Esophagus muscularis mucosa (tissue), 4 donors: Measurements from ENCODE around the gene PTPRB. TPM values are rescaled to one million over a fixed set of nuclear protein-coding genes. Genes with fewer than 3 reads are reported as not detected.

Source experiments
- DNase-seq: peaks from one replicate; pipeline ENCODE4 v3.0.0-alpha.2; 2017; ENCODE audit errors: extremely low spot score
- H3K27ac ChIP-seq, 4 donors: fragments of 200-600 bp; sonication (generic); replicated peaks in 1 of 4; 1 replicate in 3 of 4; 2 replicates in 1 of 4; pipeline ENCODE4 v1.5.1; 2016 to 2019; ENCODE audit warnings: mild to moderate bottlenecking in 1 of 4
- H3K27me3 ChIP-seq, 4 donors: fragments of 200-600 bp; sonication (generic); one replicate each; pipeline versions ENCODE4 v1.5.1 to v1.6.0; 2016 to 2019
- H3K36me3 ChIP-seq, 4 donors: fragments of 200-600 bp; sonication (generic); one replicate each; pipeline ENCODE4 v1.5.1; 2016 to 2019
- H3K4me1 ChIP-seq, 4 donors: fragments of 200-600 bp; sonication (generic); one replicate each; pipeline ENCODE4 v1.5.1; 2016 to 2019
- H3K4me3 ChIP-seq, 4 donors: fragments of 200-600 bp; sonication (generic); 1 replicate in 2 of 4; 2 replicates in 2 of 4; pipeline ENCODE4 v1.5.1; 2016 to 2019; ENCODE audit warnings: mild to moderate bottlenecking in 4 of 4, moderate library complexity in 1 of 4
- H3K9me3 ChIP-seq, 4 donors: fragments of 200-600 bp; sonication (generic); 1 replicate in 3 of 4; 2 replicates in 1 of 4; pipeline ENCODE4 v1.5.1; 2016 to 2019
- CTCF ChIP-seq, 3 experiments: fragments of 200-600 bp in 2 of 3; fragments of 450-650 bp in 1 of 3; sonication (generic) in 2 of 3; IDR thresholded peaks; one replicate each; pipeline ENCODE4 v1.5.1; 2017 to 2019; ENCODE audit warnings: antibody characterized with exemption in 3 of 3, mild to moderate bottlenecking in 2 of 3, moderate library complexity in 1 of 3
- EP300 ChIP-seq: sonication (generic); formaldehyde crosslinking; IDR thresholded peaks from one replicate; pipeline ENCODE4 v1.6.1; 2017; ENCODE audit warnings: antibody characterized with exemption
- POLR2A ChIP-seq: fragments of 450-650 bp; IDR thresholded peaks from one replicate; pipeline ENCODE4 v1.6.1; 2017; ENCODE audit warnings: antibody characterized with exemption, moderate library complexity, mild to moderate bottlenecking, low read depth
- POLR2AphosphoS5 ChIP-seq, 2 donors: sonication (generic); formaldehyde crosslinking; IDR thresholded peaks; one replicate each; pipeline ENCODE4 v1.6.1; 2017; ENCODE audit warnings: antibody characterized with exemption in 2 of 2
- whole genome bisulfite sequencing: methylation state at CpG from one replicate; pipeline ENCODE4 v1.1.5; 2018; 5-methylcytosine and 5-hydroxymethylcytosine counted together
- intact Hi-C: fragments of 100-400 bp; cut with DNase I; formaldehyde crosslinking; loops from one replicate; pipeline ENCODE4 v1.15.1; 2023
- total RNA-seq, 4 donors: library from RNA; depleted of rRNA; stranded (reverse); fragments of >200 nt; gene quantifications; one replicate each; pipeline versions ENCODE4 v1.1.0 to v1.2.1, GENCODE V29; 2016

Gene PTPRB
- total RNA-seq, 4 donors from 2014 or later, result 22.0 to 41.9 (median 30.4) TPM

DNA sequence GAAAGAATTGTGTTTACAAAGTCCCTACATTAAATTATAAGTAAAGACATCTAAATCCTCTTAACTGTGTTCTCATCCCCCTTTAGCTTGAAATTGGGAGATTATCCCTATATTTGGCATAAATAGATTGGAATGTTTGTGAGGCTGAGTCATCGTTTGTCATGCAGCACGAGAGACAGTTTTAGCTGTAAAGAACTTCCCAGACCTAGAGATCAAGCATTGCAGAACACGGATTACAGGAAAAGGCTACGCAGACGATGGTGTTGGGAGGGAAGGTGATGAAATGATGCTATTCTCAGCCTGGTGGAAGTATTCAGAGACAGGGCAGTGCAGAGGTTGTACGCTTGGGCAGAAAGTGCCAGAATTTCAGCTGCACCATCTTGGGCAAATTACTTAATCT, 93.8 kb downstream of the PTPRB start:
- peak; percentile 2 for TF ChIP-seq EP300
- TF ChIP-seq POLR2AphosphoS5 (IDR thresholded peaks at IDR 0.05), result peak; percentile 34 to 35
- no peak for TF ChIP-seq CTCF (IDR thresholded peaks at IDR 0.05)
- TF ChIP-seq POLR2A, result no peak
- no peak for DNase-seq
- Histone ChIP-seq H3K27me3 (no peaks in the 10 kb centered on the region), H3K4me1 (peaks cover 0 to 12% (median 0%) of the 10 kb centered on the region in 4 donors), H3K27ac (peak overlapping the region in 1 of 4 donors; percentile 1), H3K4me3 (no peak overlapping the region), H3K9me3 (no peaks in the 10 kb centered on the region), H3K36me3 (peaks cover 0 to 38% (median 0%) of the 10 kb centered on the region in 4 donors)
- intact Hi-C loops, result no loop called here
- 48% methylated on average over 6 of the region's 6 CpGs for WGBS

DNA sequence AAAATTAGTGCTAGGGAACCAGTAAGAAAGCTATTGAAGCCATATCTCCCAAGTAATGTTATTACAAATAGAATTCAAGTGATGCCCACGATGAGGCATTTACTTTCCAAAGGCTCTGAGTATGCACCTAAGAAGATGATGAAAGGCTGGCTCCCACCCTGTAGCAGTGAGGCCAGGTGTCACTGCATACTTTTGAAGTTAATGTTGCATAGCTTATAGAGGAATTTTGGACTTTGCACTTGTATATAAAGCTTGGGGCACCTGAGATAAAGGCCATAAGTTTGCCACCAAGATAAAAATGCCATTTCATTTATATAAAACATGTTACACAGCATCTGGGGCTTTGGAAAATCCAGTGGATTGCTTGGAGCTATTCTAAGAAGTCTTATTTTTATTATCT, 96.2 kb downstream of the PTPRB start:
- Histone ChIP-seq H3K27ac (no peak overlapping the region), H3K9me3 (no peaks in the 10 kb centered on the region), H3K27me3 (no peaks in the 10 kb centered on the region), H3K4me3 (no peak overlapping the region), H3K36me3 (peaks cover 0 to 60% (median 0%) of the 10 kb centered on the region in 4 donors), H3K4me1 (peaks cover 0 to 18% (median 5%) of the 10 kb centered on the region in 4 donors)
- DNase-seq, result no peak
- TF ChIP-seq EP300 (no peak), CTCF (IDR thresholded peaks at IDR 0.05) (no peak), POLR2A (no peak), POLR2AphosphoS5 (IDR thresholded peaks at IDR 0.05) (no peak)
- WGBS, result 67% methylated on average over 1 of the region's 1 CpG
- intact Hi-C loops, result no loop called here

- H3K27ac ChIP-seq, result peak overlapping the region; percentile 43 to 76 (median 59)
Measured at GRCh38 chr12:70536650-70537049, 100.6 kb downstream of the PTPRB start.

DNA sequence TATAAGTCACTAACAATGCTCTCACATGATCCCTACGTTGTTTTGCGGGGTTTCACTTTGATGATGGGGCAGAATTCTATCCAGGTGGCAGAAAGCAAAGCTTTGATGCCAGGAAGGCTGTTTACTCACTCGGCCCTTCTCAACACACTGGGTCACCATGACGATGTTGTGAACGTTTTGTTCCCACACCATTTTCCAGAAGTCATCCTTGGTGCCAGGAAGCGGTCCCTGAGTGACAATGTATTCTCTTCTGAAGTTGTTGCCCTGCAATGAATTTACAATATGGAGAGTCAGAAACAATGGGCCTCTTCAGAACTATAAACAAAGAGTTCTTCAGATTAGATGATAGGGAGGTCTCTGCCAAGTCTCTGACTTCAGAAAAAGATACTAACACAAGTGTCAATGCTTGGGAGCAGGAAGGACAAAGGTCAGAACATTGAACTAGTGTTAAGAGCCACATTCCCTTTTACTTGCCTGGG, 101.3 kb downstream of the PTPRB start:
- TF ChIP-seq POLR2A (no peak), EP300 (peak; percentile 83), CTCF (IDR thresholded peaks at IDR 0.05) (no peak), POLR2AphosphoS5 (IDR thresholded peaks at IDR 0.05) (peak; percentile 45 to 56)
- WGBS, result 71% methylated on average over 6 of the region's 6 CpGs
- Histone ChIP-seq H3K9me3 (no peaks in the 10 kb centered on the region), H3K4me1 (peaks cover 0 to 8% (median 6%) of the 10 kb centered on the region in 4 donors), H3K27ac (peak overlapping the region; percentile 38 to 76 (median 54)), H3K27me3 (no peaks in the 10 kb centered on the region), H3K4me3 (no peak overlapping the region), H3K36me3 (peaks cover 0 to 80% (median 5%) of the 10 kb centered on the region in 4 donors)
- no peak for DNase-seq
- intact Hi-C loops, result no loop called here

More at GRCh38 chr12:70536650-70537049, 100.6 kb downstream of the PTPRB start:
- Histone ChIP-seq H3K27me3 (no peaks in the 10 kb centered on the region), H3K36me3 (peaks cover 0 to 73% (median 5%) of the 10 kb centered on the region in 4 donors), H3K4me1 (peaks cover 0 to 9% (median 7%) of the 10 kb centered on the region in 4 donors), H3K9me3 (no peaks in the 10 kb centered on the region), H3K4me3 (no peak overlapping the region)
- no peak for DNase-seq
- WGBS, result 92% methylated on average over 10 of the region's 10 CpGs
- TF ChIP-seq CTCF (IDR thresholded peaks at IDR 0.05), result no peak
- no peak for TF ChIP-seq POLR2AphosphoS5 (IDR thresholded peaks at IDR 0.05)
- no peak for TF ChIP-seq POLR2A
- TF ChIP-seq EP300, result no peak
- intact Hi-C loops, result no loop called here

DNA sequence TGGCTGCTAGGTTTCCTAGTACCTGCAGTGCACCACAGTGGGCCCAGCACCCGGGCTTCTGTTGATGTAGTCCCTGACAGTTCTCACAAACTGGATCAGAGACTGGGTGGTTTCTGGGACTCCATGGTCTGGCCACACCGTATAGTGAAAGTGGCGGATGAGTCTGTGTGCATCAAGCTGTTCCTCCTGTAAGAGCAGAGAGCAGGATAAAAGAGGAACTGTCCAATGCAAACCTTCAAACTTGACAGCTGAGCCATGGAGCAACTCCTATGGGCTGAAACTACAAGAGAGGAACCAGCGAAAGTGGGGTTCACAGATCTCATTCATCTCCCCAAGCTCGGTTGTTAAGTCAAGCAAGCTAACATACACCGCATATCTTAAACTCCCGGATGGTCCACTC, 102.8 kb downstream of the PTPRB start:
- WGBS, result 81% methylated on average over 7 of the region's 7 CpGs
- intact Hi-C loops, result no loop called here
- TF ChIP-seq POLR2AphosphoS5 (IDR thresholded peaks at IDR 0.05) (no peak), CTCF (IDR thresholded peaks at IDR 0.05) (no peak), POLR2A (no peak), EP300 (no peak)

More for the DNA sequence above, 102.8 kb downstream of the PTPRB start:
- H3K9me3 ChIP-seq, result no peaks in the 10 kb centered on the region
- peaks cover 0 to 8% (median 6%) of the 10 kb centered on the region in 4 donors for H3K4me1 ChIP-seq
- no peak overlapping the region for H3K4me3 ChIP-seq
- H3K27me3 ChIP-seq, result no peaks in the 10 kb centered on the region
- no peak for DNase-seq
- H3K27ac ChIP-seq, result peak overlapping the region in 3 of 4 donors; percentile 11 to 73 (median 38)
- peaks cover 0 to 82% (median 5%) of the 10 kb centered on the region in 4 donors for H3K36me3 ChIP-seq
